Inferior parietal cortex (tissue), 1 donor: ENCODE measurements around the gene HK3.

ENCODE experiments used
- DNase-seq: peaks from one replicate; pipeline ENCODE4 v3.0.0-alpha.2; 2016; ENCODE audit errors: extremely low spot score

Gene HK3

DNA sequence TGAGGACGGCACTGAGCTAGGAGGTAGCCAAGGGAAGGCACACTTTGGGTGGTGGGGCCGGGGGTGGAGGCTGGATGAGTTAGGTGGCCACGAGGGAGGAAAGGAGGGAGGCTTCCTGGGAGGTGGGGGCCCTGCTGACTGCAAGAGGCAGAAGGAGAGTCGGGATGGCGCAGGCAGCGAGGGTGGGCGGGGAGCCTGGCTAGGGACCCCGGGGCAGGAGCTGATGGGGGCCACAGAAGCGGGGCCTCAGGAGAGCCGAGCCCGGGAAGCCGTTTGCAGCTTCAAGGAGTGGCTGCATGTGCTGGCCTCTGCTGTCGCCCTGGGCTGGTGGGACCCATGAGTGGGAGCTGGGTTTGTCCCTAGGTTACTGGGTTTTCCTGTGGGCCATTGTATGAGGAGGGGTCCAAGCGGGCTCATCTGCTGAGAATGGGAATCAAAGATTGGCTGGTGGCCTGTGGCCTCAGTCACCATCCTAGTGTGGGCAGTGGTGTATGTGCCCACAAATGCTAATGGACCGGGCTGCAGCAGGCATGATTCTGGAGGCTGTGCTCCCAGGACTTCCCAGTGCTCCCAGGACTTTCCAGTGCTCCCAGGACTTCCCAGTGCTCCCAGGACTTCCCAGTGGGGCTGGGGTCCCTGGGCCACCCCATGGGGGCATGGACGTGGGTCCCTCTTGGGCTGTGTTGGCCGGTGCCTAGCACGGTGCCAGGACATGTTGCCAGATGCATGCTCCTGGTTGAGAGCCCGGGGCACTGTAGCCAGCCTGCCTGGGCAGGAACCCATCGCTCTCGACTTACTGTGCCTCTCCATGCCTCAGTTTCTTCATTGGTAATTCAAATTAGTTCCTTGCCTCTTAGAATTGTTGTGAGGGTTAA, 48.5 kb downstream of the HK3 start:
- no peak for DNase-seq

DNA sequence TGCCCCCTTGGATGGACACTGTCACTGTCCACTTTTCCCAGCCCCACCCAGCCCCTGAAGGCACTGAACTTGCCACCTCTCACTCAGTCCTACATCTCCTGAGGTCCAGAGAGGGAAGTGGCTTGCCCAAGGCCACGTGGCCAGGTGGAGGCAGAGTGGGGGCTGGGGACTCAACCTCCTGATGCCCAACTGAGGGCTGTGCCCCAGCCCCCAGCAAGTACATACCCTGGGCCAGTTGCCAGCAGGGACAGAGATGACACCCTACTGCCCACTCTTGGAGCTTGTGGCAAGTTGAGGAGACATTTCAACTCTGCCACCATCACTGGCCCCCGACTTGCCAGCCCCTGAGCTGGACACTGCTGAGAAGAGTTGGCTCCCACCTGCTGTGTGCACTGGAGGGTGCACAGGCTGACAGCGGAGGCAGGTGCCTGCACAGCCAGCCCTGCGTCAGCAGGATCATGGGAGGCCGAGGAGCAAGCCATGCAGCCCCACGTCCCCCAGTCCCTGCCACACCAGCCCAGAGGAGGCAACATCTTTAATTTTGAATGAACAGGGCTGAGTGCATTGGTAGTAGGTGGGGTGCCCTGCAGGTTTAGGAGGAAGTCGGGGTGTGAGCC, 49.4 kb downstream of the HK3 start:
- DNase-seq, result no peak

DNA sequence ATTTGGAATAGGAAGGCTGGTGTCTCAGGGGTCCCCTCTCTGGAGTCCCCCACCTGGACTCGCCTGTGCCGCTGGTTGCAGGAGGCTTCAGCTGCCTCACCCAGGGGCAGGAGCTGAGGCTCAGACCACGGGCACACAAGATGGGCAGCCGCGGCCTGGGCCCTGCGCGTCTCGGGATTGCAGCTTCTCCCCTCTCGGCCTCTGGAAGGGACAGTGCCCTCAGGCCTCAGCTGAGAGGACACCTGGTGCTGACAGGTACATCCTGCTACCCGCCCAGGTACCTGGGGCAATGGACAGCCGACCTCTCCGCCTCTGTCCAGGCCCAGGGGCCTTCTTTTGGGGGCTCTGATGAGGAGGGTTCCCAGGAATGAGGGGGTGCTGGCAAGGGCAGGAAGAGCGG, 50.5 kb downstream of the HK3 start:
- DNase-seq, result no peak

DNA sequence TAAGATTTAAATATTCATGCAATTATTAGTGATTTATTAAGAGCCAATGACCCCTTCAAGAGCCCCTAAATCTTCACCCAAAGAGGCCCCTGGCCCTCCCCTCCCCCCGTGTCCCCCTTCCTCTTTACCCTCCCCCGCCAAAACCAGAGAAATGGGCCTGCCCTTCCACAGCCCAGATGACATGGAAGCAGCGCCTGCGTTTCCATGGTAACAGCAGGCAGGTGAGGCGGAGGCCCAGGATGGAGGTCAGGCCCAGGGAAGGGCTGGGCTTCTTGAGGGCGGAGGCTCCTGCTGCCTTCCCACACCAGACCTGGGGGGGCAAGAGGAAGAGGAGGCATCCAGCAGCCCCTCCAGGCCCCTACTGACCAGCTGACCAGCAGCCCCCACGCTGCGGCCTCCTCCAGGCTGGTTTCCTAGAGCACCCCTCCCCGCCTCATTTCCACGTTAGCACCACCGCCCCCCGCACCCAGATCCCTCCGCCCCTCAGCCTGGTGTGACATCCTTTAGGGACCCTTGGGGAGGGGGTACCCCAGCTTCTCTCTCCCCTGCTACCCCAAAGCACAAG, 51.3 kb downstream of the HK3 start:
- DNase-seq, result no peak

DNA sequence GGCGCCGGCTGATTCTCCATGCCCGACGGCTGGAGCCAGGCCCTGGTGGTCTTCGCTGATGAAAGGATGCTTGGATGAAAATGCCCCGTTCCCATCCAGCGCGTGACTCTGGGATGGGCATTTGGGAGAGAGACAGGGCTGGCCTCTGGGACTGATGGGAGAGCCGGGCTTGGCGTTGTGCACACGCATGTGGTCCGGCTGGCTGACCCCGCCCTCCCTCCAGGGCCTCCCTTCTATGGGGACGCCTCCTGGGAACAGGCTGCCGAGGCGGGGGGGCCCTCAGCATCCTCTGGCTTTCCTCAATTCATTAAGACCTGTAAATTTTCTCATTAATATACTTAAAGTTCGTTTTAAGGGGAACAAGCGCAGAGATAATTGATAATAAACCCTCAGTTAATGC, 52.0 kb downstream of the HK3 start:
- no peak for DNase-seq

DNA sequence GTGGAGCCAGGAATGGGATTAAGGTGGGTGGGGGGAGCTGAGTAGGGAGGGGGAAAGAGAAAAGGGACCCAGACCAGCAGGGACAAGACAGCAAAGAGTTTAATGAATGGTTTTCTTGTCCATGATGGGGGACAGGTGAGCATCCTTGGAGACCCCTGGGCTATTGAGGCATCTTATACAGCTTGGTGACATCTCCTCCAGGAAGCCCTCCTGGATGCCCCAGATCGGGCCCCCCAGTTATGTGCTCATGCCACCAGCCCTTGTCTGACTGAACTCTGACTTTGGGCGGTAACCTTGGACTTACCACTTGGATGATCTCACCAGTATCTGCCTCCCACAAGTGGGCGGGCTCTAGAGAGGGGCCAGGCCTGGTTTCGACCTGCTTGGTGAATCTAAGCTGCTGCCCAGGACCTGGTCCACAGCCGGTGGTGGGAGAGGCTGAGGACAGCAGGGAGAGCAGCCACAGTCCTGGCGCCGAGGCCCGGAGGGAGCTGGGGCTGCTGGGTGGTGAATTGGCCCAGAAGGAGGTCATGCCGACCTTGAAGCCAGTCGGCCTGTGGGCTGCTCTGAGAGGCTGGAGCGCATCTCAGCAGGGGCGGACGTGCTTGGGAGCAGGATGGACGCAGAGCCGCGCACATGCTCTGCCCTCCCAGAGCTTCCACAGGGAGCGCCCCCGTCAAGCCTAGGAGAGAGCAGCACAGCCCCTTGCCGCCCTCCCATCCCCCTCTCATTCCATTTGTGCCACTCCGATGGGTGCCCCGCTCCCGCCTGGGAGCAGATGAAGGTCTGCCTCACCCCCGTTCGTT, 52.6 kb downstream of the HK3 start:
- DNase-seq, result no peak

DNA sequence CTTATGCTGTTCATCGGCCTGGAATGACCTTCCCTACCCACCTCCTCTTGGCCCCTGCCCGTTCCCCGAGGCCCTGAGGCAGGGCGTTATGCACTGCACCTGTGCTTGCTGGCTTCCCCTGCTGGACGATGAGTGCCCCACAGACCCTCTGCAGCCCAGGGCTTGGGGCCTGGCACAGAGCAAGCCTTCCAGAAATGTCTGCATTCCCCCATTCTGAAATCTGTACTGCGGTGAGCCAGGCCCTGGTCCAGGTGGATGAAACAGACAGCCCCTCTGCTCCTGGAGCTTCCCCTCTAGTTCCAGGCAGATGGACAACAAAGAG, 53.8 kb downstream of the HK3 start:
- no peak for DNase-seq

DNA sequence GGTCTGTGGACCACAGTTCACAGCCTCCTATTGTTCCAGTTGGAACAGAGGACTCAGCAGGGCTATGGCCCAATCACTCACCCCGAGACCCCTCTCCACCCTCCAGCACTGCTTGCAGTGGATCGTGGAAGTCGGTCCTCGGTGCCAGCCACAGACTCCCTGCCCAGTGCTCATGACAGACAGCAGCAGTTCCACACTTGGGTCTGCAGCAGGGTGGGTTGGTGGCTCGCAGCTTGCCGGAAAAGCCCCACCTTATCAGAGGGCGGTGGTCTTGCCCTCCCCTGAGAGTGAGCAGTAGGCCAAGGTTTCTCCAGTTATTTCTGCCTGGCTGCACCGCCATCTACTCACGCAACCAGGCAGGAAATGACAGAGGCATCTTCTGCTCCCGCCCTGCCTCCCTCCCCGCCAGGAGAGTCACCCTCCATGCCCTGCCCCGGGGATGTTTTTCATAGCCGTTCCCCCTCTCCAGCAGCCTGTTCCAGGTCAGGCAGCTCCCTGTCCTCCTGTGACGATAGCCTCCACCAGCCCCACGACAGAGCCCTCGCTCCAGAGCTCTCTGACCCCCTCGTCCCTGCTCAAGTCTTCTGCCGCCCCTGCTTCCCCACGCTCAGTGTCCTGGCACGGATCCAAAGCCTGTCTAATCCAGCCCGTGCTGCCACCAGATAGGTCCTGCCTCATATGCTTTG, 54.3 kb downstream of the HK3 start:
- no peak for DNase-seq

DNA sequence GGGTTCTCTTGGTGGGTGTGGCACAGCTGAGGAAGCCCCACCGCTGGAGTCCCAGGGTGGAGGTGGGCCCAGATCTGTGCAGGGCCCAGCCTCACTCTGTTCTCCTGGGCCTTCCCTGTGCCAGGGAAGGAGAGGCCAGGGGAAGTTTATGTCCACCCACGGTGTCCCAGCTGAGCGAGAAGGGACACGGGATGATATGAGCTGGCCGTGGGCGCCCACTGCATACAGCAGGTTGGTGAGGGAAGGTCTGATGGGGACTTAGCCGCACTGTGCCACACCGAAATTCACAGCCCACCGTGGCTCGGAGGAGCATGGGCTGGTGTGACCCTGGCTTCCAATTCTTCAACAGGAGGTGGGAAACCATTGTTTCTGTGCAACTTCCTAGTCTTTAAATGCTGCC, 54.9 kb downstream of the HK3 start:
- DNase-seq, result no peak

DNA sequence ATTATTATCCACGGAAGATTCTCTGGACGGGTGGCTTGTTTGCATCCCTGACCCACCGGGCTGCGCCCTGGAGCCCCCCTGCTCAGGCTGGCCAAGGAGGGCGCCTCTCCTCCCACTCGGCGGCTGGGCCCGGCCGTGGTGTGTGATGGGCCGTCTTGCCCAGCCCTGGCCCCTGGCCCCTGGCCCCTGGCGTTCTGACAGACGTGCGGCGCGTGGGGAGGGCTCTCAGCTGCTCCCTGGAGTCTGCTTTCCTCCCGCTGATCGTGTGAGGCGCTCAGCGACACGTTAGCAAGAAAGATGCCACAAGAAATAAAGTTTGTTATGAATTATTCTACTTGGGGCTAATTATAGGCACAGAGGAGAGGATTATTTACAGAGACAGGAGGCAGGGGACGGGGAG, 55.5 kb downstream of the HK3 start:
- DNase-seq, result no peak

DNA sequence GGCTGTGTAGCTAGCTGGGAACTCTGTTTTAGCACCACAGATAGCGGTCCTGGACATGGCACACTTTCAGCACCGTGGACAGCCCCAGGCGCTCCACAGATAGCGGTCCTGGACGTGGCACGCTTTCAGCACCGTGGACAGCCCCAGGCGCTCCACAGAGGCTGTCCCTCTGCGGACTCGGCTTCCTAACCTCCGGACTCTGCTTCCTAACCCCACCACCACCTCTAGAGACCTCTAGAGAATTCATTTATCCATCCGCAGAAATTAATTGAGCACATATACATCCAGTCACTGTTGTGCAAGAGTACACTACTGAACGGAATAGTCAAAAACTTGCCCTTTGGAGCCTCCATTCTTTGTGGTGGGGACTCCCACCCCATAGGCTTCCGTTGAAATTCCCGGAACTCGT, 61.4 kb downstream of the HK3 start:
- peak; percentile 63 for DNase-seq

DNA sequence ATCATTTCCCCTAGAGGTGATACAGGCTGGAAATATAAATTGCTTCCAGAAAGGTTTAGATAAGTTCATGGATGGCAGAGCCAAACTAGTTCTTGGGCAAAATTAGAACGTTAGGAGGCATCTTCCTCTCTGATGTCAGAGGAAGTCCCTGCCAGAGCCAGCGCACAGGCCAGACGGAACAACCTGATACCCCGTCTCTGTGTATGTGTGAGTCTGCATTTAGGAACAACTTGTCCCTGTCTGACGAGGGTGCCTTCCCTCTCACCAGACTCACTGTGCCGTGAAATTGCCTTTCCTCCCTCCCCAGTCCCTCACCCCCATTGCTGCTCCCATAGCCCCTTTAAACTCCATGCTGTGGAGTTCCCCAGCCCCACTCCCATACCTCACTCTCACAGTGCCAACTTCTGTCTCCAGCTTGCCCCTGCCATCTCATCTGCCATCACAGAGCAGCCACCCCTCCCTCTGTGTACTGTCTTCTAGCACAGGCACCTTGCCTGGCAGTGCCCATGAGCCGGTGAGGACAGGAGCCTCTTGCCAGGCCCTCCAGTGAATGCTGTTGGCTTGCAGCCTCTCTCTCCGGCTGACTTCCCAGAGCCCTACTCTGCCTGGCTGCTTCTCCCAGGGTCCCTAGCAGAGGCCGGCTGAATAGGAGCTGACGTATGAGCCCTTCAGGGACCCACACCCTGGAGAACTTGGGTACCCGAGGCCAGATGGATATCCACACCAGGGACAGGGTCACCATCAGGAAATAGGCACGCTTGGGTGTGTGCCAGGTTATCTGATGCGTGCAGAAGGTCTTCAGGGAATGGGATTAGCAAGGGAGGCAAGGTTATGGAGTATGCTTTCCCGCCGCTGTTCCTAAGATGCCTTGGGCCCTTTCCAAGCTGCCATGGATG, 62.1 kb downstream of the HK3 start:
- no peak for DNase-seq

DNA sequence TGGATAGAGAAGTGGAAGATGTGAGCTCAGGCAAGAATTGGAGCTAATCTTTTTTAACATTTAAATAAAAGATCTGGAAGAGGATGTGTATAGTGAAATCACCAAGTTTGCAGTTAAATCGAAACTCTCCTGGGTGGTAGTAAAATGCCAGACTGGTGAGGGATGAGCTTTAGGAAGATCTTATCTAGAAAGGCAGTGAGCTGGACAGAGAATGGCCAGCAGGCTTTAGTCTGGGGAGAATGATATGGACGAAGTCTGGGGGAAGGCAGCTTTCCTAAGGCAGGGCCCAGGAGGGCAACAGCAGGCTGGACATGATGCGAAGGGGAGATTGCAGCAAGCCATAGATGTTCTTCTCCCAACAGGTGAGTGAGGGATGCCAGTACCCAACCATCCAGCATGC, 63.2 kb downstream of the HK3 start:
- no peak for DNase-seq

DNA sequence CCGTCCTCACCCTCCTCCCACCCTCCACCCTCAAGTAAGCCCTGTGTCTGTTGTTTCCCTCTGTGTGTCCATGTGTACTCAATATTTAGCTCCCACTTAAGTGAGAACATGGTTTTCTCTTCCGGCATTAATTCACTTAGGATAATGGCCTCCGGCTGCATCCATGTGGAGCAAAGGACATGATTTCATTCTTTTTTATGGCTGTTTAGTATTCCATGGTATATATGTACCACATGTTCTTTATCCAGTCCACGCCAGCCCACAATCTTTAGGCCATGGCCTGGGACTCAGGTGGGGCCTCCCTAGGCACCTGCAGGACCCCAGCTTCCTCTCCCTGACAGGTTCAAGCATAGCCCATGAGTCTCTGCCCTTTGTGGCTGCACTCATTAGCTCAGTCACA, 65.9 kb downstream of the HK3 start:
- DNase-seq, result no peak

DNA sequence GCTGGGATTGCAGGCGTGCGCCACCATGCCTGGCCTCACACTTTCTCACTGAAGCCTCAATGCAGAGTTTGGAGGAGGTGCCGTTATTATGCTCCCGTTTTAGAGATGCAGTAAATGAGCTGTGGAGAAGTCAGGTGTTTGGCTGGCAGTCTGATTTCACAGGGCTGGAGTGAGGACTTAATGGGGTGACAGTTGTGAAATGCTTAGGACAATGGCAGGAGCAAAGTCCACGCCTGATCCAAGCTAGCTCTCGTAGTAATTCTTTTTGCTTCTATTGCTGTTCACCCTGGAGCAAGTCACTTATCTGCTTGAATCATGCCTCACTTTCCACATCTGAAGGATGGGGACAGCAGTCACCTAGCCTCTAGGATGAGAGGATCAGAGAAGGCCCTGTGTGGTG, 67.0 kb downstream of the HK3 start:
- DNase-seq, result no peak

DNA sequence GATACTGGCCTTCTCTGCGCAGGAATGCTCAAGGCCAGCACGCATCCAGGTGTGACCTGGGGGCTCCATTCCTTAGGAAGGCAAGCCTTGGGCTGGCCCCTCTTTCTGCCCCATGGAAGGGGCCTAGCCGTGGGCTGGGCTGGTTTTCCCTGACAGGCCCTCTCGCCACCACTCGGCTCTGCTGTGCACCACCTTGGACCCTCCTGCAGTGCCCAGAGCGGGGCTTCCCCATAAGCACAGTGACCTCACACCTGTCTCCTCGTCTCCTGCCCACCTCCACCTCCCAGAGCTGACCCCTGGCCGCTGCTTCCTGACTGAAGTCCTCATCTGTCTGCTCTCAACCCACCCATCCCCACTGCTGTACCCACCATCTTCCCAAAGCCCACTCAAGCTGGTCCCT, 67.7 kb downstream of the HK3 start:
- DNase-seq, result no peak

DNA sequence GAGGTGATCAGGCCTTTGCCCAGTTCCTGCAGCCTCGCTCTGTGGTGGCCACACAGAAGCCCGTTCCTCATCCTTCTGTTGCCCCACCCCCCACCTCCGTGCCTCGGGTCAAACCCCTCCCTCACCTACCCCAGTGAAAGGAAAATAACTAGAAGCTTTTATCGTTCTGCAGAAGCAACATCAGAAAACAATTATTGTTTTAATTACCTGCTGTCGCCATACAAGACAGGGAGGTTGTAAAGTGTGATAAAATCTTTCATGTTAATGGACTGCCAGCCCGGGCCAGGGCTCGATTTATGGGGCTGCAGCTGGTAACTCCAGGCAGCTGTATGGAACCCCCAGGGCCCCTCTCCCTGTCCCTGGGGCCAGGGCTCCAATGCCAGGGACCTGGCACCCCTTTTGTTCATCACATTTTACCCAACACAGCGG, 68.1 kb downstream of the HK3 start:
- DNase-seq, result no peak
